HG02970 (cell line): ENCODE data around the gene MED25.
A peak's percentile ranks its signal among the peaks of the same experiment; 100 is the strongest.

Source experiments
- ATAC-seq: cut with Tn5 transposase; IDR thresholded peaks from one replicate; pipeline ENCODE4 v1.9.1; 2021; ENCODE audit warnings: mild to moderate bottlenecking, moderate library complexity, moderate number of reproducible peaks; ENCODE audit not compliant: unreplicated experiment, low FRiP score

Gene MED25

GRCh38 chr19:49869484-49870308, 51.6 kb downstream of the MED25 start:
- ATAC-seq = peak; percentile 61

GRCh38 chr19:49870309-49870901, 52.3 kb downstream of the MED25 start:
- no peak for ATAC-seq

GRCh38 chr19:49871349-49871985, 53.4 kb downstream of the MED25 start:
- ATAC-seq = no peak

- no peak for ATAC-seq
Measured at GRCh38 chr19:49872245-49873128, 54.4 kb downstream of the MED25 start.

- ATAC-seq = no peak
Measured at GRCh38 chr19:49873129-49873521, 55.0 kb downstream of the MED25 start.

- ATAC-seq = no peak
Measured at GRCh38 chr19:49873834-49874233, 55.7 kb downstream of the MED25 start.

- ATAC-seq = no peak
Measured at GRCh38 chr19:49874503-49875157, 56.5 kb downstream of the MED25 start.

GRCh38 chr19:49875177-49875576, 57.1 kb downstream of the MED25 start:
- no peak for ATAC-seq

DNA sequence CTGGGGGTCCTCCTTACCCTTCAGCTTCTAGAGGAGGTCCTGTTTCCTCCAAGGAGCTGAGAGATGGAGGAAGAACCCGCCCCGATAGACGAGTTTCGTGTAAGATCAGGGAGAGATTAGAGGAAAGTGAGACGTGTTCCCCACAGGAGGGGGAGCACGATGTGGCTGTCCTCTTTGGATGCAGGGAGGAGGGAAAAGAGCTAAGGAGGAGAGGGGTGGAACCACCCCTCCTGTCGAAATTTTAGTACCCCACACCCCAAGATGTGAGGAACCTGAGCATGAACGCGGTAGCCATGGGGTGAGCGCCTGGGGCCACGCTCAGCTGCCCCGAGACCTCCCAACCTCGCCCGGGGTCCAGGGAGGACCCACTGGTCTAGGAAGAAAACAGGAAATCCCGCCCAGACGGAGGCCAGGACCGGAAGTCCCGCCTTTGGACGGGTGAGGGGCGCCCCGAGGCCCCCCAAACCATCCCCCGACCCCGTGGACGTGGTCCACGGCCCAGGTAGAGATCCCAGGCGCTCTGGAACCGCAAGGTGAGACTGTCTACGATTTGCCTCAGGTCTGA, 57.9 kb downstream of the MED25 start:
- ATAC-seq = no peak

DNA sequence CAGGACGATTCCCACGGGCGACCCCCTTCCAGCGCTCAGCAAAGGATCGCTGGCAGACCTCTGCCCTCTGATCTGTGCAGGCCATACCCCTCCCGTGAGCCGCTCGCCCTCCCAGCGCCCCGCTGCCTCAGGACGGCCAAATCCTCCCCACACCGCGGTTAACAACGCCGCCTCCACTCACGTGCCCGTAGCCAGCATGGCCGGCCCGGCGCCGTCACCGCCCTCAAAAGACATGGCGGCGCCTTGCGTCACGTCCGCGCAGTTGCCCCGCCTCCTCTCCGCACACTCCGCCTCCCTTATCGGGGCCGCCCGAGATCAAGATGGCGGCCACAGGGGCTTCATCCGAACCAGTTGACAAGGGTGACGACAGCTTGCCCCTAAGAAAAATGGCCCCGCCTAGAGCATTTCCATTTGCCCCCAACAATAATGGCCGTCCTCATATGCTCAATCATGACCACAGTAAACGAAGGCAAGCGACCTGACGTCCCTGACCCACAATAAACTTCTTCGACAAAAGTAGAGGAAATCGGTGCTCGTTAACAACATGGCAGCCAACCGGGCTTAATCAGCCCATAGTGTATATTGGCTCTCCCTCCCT, 58.4 kb downstream of the MED25 start:
- peak; percentile 60 for ATAC-seq

DNA sequence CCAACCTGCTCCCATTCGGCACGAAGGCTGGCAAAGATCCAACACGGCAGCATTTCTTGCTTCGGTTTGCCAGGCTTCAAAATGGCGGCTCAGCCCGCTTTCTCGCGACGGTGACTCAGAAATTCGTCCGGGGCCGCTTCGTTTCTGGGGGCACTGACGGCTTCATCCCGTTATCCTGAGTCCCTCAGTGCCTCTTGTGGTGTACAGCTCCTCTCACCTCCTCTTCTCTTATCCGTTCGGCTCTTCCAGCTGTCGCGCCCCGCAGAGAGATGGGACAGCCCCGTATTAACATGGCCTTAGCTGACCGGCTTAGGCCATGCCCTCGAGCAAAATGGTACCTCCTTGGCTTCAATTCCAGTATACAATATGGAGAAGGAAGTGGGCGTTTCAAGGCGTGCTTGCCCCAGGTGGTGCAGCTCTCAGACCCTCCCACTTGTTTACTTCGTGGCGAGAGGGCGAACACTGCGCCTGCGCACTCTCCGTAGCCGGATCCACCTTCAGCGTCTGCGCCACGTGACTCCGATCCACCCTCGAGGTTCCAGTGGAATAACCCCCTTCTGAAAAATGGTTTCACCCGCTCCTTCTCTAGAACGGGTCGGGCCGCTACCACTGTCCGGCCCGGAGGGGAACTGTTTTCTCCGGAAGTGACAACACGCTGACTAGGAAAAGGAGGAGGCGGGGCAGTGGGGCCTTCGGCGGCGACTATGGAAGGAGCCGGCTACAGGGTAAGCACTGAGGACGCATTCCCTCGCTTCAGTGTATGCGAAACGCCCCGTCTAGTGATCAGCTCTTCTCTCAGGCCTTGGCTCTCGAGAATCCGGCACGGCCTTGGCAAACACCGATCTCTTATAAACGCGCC, 59.2 kb downstream of the MED25 start, which contains the start of the genes AKT1S1 and TBC1D17:
Gene AKT1S1 (minus strand): TSS at position 336 of the 859 bp plus-strand sequence. CDS start 4,060 bp downstream, outside the sequence.
Gene TBC1D17 (plus strand): TSS at position 683 of the 859 bp plus-strand sequence. CDS start 22 bp downstream, at position 705.
- peak; percentile 57 for ATAC-seq

GRCh38 chr19:49877879-49878743, 60.0 kb downstream of the MED25 start:
- peak; percentile 39 for ATAC-seq

GRCh38 chr19:49878744-49879070, 60.6 kb downstream of the MED25 start:
- ATAC-seq = no peak

- ATAC-seq = no peak
Measured at GRCh38 chr19:49879243-49879963, 61.3 kb downstream of the MED25 start.

- ATAC-seq = no peak
Measured at GRCh38 chr19:49880162-49880869, 62.2 kb downstream of the MED25 start.

- ATAC-seq = no peak
Measured at GRCh38 chr19:49881186-49881585, 63.1 kb downstream of the MED25 start.
